ENCODE results near the gene GAS7. TPM values are rescaled to one million over a fixed set of nuclear protein-coding genes. Genes with fewer than 3 reads are reported as not detected.

GAS7 gene
- total and polyA plus RNA-seq, 7 donors = 6.5 to 67.6 (median 35.1) TPM

GRCh38 chr17:9953492-9953891, 244.9 kb downstream of the GAS7 start:
- no peaks in the 10 kb centered on the region for H3K36me3 ChIP-seq
- no peak overlapping the region for H3K4me3 ChIP-seq
- no peak for DNase-seq
- H3K27ac ChIP-seq = no peak overlapping the region
- H3K4me1 ChIP-seq = peaks cover 0 to 3% (median under 1%) of the 10 kb centered on the region in 4 donors
- H3K9me3 ChIP-seq = no peaks in the 10 kb centered on the region
- intact Hi-C loops (cut with DNase I) = no loop called here
- peaks cover 0 to 17% (median 4%) of the 10 kb centered on the region in 3 donors for H3K27me3 ChIP-seq
- 69 to 83% methylated on average over 10 of the region's 10 CpGs for WGBS, 2 donors
- TF ChIP-seq EP300 (IDR thresholded peaks at IDR 0.05) (no peak), CTCF (IDR thresholded peaks at IDR 0.05) (no peak), POLR2AphosphoS5 (IDR thresholded peaks at IDR 0.05) (no peak), POLR2A (IDR thresholded peaks at IDR 0.05) (no peak)

- Histone ChIP-seq H3K27ac (no peak overlapping the region), H3K27me3 (no peaks in the 10 kb centered on the region), H3K4me3 (no peak overlapping the region), H3K4me1 (no peaks in the 10 kb centered on the region), H3K9me3 (no peaks in the 10 kb centered on the region), H3K36me3 (no peaks in the 10 kb centered on the region)
- no peak for DNase-seq
- 67 to 84% methylated on average over 5 of the region's 5 CpGs for WGBS, 2 donors
- intact Hi-C loops (cut with DNase I) = no loop called here
- TF ChIP-seq POLR2AphosphoS5 (IDR thresholded peaks at IDR 0.05) (no peak), CTCF (IDR thresholded peaks at IDR 0.05) (no peak), EP300 (IDR thresholded peaks at IDR 0.05) (no peak), POLR2A (IDR thresholded peaks at IDR 0.05) (no peak)
Observed at GRCh38 chr17:9951803-9952202, 246.6 kb downstream of the GAS7 start.

GRCh38 chr17:9948928-9949327, 249.5 kb downstream of the GAS7 start:
- no peak overlapping the region for H3K4me3 ChIP-seq
- H3K36me3 ChIP-seq = no peaks in the 10 kb centered on the region
- no peak for DNase-seq
- peak overlapping the region in 1 of 4 donors; percentile 42 for H3K27ac ChIP-seq
- H3K27me3 ChIP-seq = no peaks in the 10 kb centered on the region
- H3K4me1 ChIP-seq = no peaks in the 10 kb centered on the region
- no peaks in the 10 kb centered on the region for H3K9me3 ChIP-seq
- TF ChIP-seq POLR2AphosphoS5 (IDR thresholded peaks at IDR 0.05) (no peak), POLR2A (IDR thresholded peaks at IDR 0.05) (no peak), EP300 (IDR thresholded peaks at IDR 0.05) (no peak), CTCF (IDR thresholded peaks at IDR 0.05) (no peak)
- intact Hi-C loops (cut with DNase I) = no loop called here
- 79 to 82% methylated on average over 10 of the region's 10 CpGs for WGBS, 2 donors

- WGBS, 2 donors = 88 to 92% methylated on average over 7 of the region's 7 CpGs
- no peaks in the 10 kb centered on the region for H3K4me1 ChIP-seq
- H3K27ac ChIP-seq = no peak overlapping the region
- TF ChIP-seq CTCF (IDR thresholded peaks at IDR 0.05) (no peak), POLR2A (IDR thresholded peaks at IDR 0.05) (no peak), POLR2AphosphoS5 (IDR thresholded peaks at IDR 0.05) (no peak)
- H3K9me3 ChIP-seq = no peaks in the 10 kb centered on the region
- no peak overlapping the region for H3K4me3 ChIP-seq
- intact Hi-C loops (cut with DNase I) = no loop called here
- H3K27me3 ChIP-seq = no peaks in the 10 kb centered on the region
- no peak for DNase-seq
- peaks cover 0 to 14% (median 5%) of the 10 kb centered on the region in 4 donors for H3K36me3 ChIP-seq
Observed at GRCh38 chr17:9944704-9945103, 253.7 kb downstream of the GAS7 start.

- DNase-seq = no peak
- H3K9me3 ChIP-seq = no peaks in the 10 kb centered on the region
- peaks cover 0 to 26% (median 5%) of the 10 kb centered on the region in 4 donors for H3K36me3 ChIP-seq
- no peaks in the 10 kb centered on the region for H3K27me3 ChIP-seq
- no peak overlapping the region for H3K4me3 ChIP-seq
- no peaks in the 10 kb centered on the region for H3K4me1 ChIP-seq
- WGBS, 2 donors = 88 to 93% methylated on average over 9 of the region's 9 CpGs
- TF ChIP-seq POLR2AphosphoS5 (IDR thresholded peaks at IDR 0.05) (no peak), EP300 (IDR thresholded peaks at IDR 0.05) (no peak), CTCF (IDR thresholded peaks at IDR 0.05) (no peak), POLR2A (IDR thresholded peaks at IDR 0.05) (no peak)
- H3K27ac ChIP-seq = peak overlapping the region in 1 of 4 donors; percentile 8
- intact Hi-C loops (cut with DNase I) = no loop called here
Observed at GRCh38 chr17:9943343-9943742, 255.1 kb downstream of the GAS7 start.
